ENCODE measurements around the gene SCO2.

Gene SCO2

GRCh38 chr22:50517495-50518260, 7.7 kb downstream of the SCO2 start:
- DNase-seq = no peak

GRCh38 chr22:50516891-50517290, 8.5 kb downstream of the SCO2 start:
- no peak for DNase-seq

GRCh38 chr22:50516068-50516467, 9.3 kb downstream of the SCO2 start:
- no peak for DNase-seq

GRCh38 chr22:50513175-50513574, 12.2 kb downstream of the SCO2 start:
- DNase-seq = no peak

GRCh38 chr22:50508897-50509296, 16.5 kb downstream of the SCO2 start:
- DNase-seq = no peak

GRCh38 chr22:50507991-50508884, 17.2 kb downstream of the SCO2 start, which contains the start of gene NCAPH2:
Gene NCAPH2 (plus strand): TSS chr22:50508224. CDS start chr22:50508338, 114 bp downstream.
- peak; percentile 70 for DNase-seq

GRCh38 chr22:50507421-50507990, 17.9 kb downstream of the SCO2 start, which contains the start of gene LMF2:
Gene LMF2 (minus strand): TSS chr22:50507702. CDS start chr22:50507675, 27 bp downstream.
- peak; percentile 98 for DNase-seq

- DNase-seq = no peak
Measured at GRCh38 chr22:50506611-50507420, 18.6 kb downstream of the SCO2 start.

GRCh38 chr22:50505776-50506610, 19.4 kb downstream of the SCO2 start:
- no peak for DNase-seq

GRCh38 chr22:50505276-50505775, 20.1 kb downstream of the SCO2 start:
- no peak for DNase-seq

GRCh38 chr22:50504369-50505211, 20.8 kb downstream of the SCO2 start:
- DNase-seq = no peak

GRCh38 chr22:50503475-50504145, 21.8 kb downstream of the SCO2 start:
- no peak for DNase-seq

GRCh38 chr22:50502628-50503474, 22.5 kb downstream of the SCO2 start:
- DNase-seq = no peak

GRCh38 chr22:50502096-50502495, 23.3 kb downstream of the SCO2 start:
- DNase-seq = no peak

- no peak for DNase-seq
Measured at GRCh38 chr22:50500452-50500851, 24.9 kb downstream of the SCO2 start.

GRCh38 chr22:50498322-50498890, 27.0 kb downstream of the SCO2 start:
- DNase-seq = peak; percentile 52

- no peak for DNase-seq
Measured at GRCh38 chr22:50497093-50497492, 28.3 kb downstream of the SCO2 start.

GRCh38 chr22:50490531-50491308, 34.7 kb downstream of the SCO2 start:
- DNase-seq = no peak

Measured in stimulated activated naive CD4-positive, alpha-beta T cell treated with Interleukin-2 at 50 U/mL for 16 hours (primary cell).